COR-L47 (cell line): Measurements from ENCODE around the gene PLCB3.
A peak's percentile ranks its signal among the peaks of the same experiment; 100 is the strongest.

Source experiments
- DNase-seq: peaks from one replicate; lab custom pipeline; 2025; lab: John Stamatoyannopoulos, UW

The PLCB3 gene

DNA sequence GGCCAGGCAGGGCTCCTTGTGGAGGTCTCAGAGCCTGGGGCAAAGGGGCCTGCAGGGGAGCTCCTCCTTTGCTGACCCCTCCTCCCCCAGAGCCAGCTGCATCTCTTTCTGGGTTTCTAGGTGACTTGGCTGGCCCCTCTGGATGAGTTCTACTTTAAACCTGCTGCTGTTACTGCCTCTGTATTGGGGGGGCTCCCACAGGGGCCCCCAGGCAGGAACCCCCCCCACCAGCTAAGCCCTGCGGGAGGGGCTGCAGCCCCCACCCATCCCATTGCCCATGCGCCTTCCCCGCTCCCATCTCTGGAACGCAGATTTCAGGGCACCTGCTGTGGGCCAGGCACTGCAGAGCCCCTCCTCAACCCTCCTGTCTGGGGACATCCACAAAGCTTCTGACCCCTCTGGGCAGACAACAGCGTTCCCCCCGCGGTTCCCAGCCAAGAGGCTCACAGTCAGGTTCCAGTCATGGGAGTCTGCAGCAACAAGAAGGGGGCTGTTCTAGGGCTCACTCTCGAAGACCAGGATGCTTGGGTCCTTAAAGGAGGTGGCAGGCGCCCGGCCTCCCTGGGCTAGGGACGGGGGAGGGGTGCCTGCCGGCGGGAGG lies 815 bp upstream of the PLCB3 start:
- DNase-seq: peak; percentile 55

GRCh38 chr11:64251753-64252002 lies 348 bp downstream of the PLCB3 start:
- DNase-seq: no peak

GRCh38 chr11:64252003-64252872 lies 908 bp downstream of the PLCB3 start:
- DNase-seq: no peak

DNA sequence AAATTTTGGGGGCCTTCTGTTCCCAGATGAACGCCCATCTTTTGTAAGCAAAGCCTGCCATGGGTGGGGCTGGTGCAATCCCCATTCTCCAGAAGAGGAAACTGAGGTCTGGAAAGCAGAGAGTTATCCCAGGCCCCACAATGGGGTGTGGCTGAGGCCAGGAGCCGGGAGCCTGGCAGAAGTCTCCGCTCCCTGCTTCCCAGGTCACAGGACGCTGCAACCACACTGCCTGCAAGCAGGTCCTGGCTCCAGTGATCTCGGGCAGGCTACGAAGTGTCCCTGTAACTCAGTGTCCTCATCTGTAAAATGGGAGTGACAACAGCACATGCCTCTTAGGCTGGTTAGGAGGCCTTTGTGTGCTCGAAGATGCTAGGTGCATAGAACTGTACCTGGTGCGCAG lies 1.7 kb downstream of the PLCB3 start:
- no peak for DNase-seq

DNA sequence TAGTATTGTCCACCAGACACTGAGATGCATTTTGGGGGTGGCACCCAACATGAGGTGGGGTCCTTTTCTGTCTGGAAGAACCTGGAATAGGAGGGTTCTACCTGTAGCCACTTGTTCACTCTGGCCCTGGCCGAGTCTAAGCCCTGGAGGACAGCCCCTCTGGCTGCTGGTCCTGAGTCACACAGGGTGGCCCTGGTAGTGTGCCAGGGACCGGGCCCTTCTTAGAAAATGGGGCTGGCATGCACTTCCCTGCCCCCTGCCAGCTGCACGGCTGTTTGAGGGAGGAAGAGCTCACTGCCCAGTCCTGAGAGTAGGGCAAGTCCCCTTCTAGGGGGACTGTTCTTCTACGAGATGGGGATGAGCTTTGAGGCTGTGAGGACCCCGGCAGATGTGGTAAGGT lies 2.2 kb downstream of the PLCB3 start:
- DNase-seq: no peak

- no peak for DNase-seq
These were observed 3.0 kb downstream of the PLCB3 start for GRCh38 chr11:64254326-64254725.

DNA sequence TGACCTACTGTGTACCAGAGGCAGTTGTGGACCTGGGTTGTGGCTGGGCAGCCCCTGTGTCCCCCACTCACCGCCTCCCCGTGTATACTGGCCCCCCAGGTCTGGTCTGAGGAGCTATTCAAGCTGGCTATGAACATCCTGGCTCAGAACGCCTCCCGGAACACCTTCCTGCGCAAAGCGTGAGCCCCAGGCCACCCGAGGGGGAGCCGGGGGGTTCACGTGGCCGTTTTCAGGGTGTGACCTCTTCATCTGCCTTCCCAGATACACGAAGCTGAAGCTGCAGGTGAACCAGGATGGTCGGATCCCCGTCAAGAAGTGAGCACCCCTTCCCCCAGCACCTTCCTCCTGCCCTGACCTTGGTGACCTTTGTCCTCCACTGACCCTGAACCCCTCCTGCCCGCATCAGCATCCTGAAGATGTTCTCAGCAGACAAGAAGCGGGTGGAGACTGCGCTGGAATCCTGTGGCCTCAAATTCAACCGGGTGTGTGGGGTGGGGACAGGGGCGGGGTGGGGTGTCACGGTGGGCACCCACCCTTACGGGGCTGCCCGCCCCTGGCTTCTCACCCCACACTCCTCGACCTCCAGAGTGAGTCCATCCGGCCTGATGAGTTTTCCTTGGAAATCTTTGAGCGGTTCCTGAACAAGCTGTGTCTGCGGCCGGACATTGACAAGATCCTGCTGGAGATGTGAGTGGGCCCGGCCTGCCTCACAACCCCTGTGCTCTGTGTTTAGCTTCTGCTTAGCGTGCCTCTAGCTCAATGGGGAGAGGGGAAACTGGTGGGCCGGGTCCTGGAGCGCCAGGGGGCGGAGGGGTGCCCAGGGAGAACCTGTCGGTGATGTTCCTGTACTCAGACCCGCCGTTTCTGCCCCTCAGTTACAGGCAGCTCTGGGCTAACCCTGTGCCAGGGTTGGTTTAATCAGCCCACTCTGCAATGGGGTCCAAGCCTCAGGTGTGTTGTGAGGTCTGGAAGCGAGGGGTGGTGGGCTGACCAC lies 4.1 kb downstream of the PLCB3 start:
- DNase-seq: no peak

- no peak for DNase-seq
These were observed 5.0 kb downstream of the PLCB3 start for GRCh38 chr11:64256300-64256699.

GRCh38 chr11:64258356-64258755 lies 7.0 kb downstream of the PLCB3 start:
- no peak for DNase-seq

DNA sequence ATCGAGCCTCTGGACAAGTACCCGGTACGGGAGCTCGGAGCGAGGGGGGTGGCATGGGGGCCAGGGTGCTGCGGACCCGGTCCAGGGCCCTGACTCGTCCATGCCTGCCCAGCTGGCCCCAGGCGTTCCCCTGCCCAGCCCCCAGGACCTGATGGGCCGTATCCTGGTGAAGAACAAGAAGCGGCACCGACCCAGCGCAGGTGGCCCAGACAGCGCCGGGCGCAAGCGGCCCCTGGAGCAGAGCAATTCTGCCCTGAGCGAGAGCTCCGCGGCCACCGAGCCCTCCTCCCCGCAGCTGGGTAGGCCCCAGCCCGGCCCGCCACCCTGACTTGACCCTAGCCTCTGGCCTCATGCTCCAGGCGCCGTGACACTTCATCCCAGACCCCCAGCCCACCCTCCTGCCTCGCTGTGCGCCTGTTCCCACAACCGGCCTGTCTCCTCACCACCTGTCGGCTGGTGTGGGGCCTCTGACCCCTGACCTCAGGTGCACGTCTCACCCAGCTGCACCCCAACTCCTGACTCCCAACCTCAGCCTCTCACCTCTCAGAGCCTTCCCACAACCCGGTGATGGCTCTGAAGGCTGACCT lies 7.7 kb downstream of the PLCB3 start:
- DNase-seq: no peak

GRCh38 chr11:64259533-64260067 lies 8.3 kb downstream of the PLCB3 start:
- no peak for DNase-seq

DNA sequence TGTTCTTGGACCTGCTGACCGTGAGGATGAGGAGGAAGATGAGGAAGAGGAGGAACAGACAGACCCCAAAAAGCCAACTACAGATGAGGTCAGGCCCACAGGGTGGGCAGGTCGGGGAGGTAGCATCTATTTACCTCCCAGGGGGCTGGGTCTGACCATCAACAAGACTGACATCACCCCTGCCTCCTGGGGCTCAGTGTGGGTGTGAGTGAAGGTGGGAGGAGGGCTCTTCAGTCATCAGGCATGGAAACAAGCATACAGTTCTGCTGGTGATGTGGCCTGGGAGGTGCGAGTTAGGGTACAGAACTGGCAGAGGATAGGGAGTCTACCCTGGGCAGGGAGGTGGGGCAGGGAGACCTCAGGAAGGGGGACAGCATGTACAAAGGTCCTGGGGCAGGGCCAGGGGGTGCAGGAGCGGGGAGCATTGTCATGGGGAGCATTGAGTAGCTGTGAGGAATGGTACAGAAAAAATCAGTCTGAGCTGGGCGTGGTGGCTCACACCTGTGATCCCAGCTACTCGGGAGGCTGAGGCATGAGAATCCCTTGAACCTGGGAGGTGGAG lies 8.9 kb downstream of the PLCB3 start:
- DNase-seq: no peak

GRCh38 chr11:64261556-64262080 lies 10.3 kb downstream of the PLCB3 start:
- DNase-seq: no peak

- DNase-seq: no peak
These were observed 11.1 kb downstream of the PLCB3 start for GRCh38 chr11:64262271-64263002.

- DNase-seq: no peak
These were observed 12.0 kb downstream of the PLCB3 start for GRCh38 chr11:64263021-64263946.

- DNase-seq: no peak
These were observed 12.6 kb downstream of the PLCB3 start for GRCh38 chr11:64263947-64264317.

DNA sequence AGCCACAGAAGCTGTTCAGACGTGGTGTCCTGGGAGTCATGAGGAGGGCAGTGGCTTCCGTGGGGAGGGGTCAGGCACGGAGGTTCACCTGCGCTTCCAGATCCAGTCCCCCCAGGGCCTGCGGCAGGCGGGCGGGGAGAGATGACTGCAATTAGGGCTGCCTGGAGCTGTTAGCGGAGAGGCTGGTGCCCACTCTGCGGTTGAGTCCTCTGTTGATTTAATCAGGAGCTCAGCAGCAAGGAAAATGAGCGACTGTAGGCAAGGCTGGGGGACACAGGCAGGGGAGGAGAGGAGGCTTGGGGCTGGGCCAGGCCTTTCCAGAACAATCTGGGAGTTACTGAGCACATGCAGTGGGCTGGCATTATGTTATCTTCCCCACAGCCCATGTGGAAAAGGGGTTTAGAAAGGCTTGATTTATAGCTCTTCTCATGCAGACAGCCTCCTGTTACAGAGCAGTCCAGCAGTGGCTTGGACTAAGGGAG lies 13.1 kb downstream of the PLCB3 start:
- DNase-seq: no peak

- no peak for DNase-seq
These were observed 14.1 kb downstream of the PLCB3 start for GRCh38 chr11:64265176-64266160.
